HTR-8/SVneo (cell line): Measurements from ENCODE around the gene CLASP1.
"Not testable (repeated sequence)": the region's sequence is repeated elsewhere in the genome, so short reads cannot be mapped to it uniquely, and the experiment has no call there.

Experiments used
- DNase-seq: peaks from one replicate; pipeline ENCODE4 v3.0.0; 2011; ENCODE audit warnings: low spot score, mixed read lengths; ENCODE audit not compliant: insufficient read length
- FAIRE-seq: peaks from 2 replicates; lab custom pipeline; 2011; peaks lifted over from hg19 to GRCh38; lab: Jason Lieb, UNC

The CLASP1 gene

DNA sequence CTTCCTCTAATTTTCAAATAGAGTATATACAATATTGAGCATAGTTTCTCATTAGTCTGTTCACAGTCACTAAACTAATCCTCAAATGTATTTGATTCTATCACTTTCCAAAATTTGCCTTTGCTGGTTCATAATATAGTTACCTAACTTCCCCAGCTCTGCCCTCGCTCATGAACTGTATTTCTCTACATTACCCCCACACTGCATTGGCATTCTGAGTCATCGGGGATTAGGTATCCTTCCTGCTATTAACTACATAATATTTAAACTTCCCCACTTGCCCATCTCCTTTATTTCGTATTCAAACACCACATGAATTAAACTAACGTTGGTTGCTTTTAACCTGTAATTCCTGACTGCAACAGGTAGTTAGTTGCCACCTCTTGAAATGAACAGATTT lies 14.8 kb upstream of the CLASP1 start:
- no peak for FAIRE-seq

DNA sequence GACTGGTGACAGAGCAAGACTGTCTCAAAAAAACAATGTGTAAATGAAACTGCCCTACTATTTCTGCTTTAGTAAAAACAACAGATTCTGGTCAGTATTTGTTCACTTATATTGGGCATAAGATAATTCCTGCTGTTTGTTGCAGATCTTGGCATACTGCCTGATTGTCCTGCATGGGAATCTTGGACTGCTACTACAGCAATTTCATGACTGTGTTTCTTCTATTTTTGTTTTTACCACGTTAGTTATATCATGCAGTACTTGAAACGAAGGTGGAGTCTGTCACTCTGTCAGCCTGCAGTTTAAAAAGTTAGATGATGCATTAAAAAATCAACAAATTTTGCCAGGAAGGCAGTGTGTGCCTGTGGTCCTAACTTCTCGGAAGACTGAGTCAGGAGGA lies 14.2 kb upstream of the CLASP1 start:
- FAIRE-seq (no peak), DNase-seq (no peak)

More for the DNA sequence above, 14.8 kb upstream of the CLASP1 start:
- no peak for DNase-seq

DNA sequence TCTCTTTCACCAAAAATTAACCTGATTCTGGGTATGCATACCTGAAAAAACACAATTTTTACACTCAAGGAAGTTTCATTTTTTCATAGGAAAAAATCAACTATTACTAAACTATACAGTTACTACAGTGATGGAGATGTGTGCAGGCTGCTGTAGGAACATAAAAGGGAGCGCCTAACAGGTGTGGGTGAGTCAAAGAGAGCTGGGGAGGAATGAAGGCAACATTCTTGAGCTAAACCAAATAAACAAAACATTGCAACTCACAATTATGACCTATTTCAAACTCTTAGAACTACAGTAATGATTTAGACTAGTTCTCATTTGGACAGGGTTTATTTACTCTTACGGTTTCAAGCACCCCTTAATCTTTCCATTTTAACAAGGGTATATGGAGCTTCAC lies 13.4 kb upstream of the CLASP1 start:
- DNase-seq (no peak), FAIRE-seq (no peak)

DNA sequence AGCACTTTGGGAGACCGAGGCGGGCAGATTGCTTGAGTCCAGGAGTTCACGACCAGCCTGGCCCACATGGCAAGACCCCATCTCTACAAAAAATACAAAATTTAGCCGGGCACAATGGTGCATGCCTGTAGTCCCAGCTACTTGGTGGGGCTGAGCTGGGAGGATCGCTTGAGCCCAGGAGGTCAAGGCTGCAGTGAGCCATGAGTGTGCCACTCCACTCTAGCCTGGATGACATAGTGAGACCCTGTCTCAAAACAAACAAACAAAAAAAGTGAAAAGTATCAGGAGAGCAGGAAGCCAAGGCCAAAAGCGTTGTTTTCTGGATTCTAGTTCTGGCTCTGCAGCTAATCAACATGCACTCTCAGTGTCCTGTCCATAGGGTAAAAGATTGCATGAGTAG lies 10.7 kb upstream of the CLASP1 start:
- DNase-seq, result no peak
- FAIRE-seq, result no peak

DNA sequence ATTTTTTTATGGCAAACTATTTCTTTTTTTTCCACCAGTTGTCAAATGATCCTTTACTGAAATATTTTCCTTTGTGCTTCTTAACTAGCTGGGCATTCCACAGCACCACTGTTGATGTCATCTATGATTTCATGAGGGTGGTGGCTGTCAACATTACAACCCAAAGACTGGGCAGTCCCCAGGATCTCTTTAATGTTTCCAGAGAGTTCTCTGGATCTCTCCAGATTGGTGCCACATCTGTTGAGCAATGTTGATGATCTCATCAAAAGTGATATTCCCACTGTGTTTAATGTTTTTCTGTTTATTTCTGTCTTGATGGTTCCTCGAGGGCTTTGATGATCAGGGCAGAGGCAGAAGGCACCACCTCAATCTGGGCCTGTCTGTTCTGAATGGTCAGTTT lies 9.1 kb upstream of the CLASP1 start:
- not testable (repeated sequence) for FAIRE-seq, DNase-seq

DNA sequence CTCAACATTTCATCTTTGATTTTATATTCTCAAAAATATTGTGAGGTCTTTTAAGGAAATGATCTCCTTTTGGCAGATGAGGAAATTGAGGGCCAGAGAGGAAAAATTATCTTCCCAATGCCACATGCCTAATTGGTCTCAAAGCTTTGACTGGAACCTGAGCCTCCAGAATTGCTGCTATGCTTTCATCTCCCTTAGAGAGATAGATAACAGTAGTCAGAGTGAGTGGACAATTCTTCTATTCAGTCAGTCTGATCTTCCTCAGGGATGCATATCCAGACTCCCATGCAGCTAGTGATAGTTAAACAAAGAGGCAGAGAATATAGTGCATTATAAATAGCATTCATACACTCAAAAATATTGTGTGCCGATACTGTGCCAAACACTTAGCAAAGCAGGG lies 3.8 kb upstream of the CLASP1 start:
- no peak for DNase-seq
- no peak for FAIRE-seq

DNA sequence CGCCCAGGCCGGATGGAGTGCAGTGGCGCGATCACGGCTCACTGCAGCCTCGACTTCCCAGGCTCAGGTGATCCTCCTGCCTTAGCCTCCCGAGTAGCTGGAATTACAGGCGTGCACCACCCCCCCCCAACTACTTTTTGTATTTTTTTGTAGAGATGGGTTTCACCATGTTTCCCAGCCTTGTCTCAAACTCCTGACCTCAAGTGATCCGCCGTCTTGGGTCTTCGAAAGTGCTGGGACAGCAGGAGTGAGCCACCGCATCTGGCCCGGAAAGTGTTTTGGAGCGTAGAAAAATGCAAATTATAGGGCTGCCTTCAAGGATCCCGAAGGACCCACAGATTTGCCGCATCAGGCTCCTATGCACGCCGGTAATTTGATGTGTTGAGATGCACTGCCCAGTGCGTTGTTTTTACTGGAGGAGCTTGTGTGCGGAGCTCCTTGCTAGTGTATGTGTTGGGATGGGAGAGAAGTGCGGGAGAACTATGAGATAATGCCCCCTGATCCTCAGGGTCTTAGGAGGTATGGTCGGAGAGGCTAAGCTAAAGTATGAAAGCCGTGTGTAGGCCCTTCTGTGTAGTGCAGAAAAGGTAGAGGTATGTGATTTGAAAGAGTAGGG lies 1.2 kb upstream of the CLASP1 start:
- DNase-seq, result no peak
- no peak for FAIRE-seq

DNA sequence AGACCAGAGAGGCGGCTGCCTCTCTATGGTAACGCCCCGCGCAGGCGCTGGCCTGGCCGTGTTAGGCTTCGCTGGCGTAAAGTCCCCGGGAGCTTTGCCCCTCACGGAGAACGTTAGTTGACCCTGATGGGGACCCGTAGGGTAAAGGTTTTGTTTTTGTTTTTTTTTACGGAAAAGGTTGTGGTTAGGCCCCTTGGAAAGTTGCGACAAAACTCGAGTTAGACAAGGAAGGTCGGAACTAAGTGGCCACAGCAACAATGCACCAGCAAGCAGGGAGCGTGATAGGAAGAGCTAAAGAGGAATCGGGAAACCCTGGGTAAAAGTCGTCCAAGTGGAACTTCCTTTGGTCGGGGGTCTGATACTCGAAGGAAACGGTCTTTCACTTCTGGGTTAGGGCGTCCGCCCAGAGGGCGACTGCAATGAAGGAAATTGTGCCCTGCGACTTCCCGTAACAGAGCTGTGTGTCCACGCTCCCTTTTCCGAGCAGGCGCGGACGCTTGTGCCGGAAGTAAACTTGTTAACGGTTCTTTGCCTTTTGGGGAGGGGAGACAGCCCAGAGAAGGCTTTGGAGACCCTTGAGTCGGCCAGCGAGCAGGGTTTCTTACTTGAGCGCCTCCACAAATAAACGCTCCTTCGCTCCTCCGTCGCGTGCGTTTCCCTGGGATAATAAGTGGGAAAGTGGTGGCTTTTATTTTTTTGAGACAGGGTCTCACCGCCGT lies 493 bp upstream of the CLASP1 start:
- FAIRE-seq, result no peak
- DNase-seq, result peak; percentile 81

DNA sequence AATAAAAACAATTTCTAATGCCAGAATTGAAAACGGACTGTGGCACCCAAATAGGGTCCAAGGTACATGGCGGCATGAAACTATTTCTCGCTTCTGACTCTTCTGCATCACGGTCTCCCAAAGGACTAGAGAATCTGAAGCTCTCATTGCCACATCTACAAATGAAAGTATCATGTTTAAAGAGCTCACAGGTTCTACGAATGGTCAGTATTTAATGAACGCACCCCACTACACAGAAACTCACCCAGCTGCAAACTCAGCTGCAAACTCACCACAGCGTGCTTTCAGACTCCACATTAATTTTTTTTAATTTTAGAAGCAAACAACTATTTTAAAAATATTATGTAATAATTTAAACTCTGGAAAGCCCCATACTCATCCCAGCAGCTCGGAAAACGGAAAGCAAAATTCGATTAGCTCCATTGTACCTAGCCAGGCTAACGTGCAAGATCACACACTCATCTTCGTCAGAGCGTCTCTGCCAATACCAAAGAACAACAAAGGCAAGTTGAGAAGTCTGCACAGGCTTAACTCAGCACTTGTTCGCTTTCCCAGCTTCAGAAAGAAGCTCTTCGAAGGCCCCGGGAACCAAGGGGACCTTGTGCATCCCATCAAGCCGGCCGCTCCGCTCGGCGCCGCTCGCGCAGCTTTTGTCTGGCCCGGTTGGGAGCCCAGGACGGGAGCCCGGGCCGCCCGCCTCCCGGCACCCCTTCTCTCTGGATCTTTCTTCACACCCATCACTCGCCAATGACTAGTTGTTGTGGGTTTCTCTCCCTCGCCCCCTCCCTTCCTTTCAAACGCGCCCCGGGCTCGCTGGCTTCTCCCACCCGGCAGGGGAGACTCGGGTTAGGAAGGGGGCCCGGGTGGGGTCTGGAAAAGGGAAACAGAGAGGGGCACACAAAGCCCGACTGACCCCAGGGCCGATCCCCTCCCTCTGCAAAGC lies 785 bp downstream of the CLASP1 start:
- FAIRE-seq, result no peak
- peak; percentile 23 for DNase-seq

DNA sequence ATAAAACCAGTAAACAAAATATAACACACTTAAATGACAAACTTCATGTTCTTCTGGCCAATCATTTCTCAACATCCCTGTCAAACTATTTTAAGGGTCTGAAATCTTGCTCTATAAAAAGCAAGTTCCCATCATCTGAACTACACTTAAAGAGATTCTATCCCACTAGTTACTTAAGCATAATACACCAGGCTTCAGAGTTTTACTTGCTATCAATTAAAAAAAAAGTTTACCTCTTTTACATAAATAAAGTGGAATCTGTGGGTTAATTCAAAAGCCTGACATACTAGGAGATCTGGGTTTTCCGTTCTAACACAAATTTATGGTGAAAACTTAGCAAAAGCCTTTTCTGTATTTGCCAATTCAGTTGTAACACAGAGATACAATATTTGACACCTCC lies 1.9 kb downstream of the CLASP1 start:
- no peak for DNase-seq
- no peak for FAIRE-seq

DNA sequence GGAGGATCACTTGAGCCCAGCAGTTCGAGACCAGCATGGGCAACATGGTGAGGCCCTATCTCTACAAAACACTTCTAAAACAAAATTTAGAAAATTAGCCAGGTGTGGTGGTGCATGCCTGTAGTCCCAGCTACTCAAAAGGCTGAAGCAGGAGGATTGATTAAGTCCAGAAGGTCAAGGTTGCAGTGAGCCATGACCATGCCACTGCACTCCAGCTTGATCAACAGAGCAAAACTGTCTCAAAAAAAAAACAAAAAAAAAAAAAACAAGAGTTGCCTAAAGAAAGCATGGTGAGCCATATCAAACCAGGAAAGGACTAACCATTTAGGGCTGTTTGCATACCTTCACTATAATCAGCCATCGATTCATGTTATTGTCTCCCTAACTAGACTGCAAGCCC lies 4.5 kb downstream of the CLASP1 start:
- no peak for FAIRE-seq
- no peak for DNase-seq

DNA sequence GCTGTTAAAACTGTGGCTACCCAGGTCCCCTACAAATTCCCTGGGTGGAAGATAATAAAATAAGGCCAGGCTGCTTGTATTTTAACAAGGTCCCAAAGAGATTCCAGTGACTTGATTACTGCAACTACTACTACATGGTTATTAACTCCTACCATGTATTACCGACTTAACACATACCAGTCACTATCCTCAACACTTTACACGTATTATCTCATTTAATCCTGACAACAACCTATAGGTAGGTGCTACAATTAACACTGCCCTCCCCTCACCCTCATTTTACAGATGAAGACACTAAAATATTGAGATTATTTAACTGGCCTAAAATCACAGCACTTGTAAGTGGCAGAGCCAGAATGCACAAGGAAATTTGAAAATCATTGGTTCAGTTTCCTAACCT lies 5.4 kb downstream of the CLASP1 start:
- no peak for FAIRE-seq
- no peak for DNase-seq

DNA sequence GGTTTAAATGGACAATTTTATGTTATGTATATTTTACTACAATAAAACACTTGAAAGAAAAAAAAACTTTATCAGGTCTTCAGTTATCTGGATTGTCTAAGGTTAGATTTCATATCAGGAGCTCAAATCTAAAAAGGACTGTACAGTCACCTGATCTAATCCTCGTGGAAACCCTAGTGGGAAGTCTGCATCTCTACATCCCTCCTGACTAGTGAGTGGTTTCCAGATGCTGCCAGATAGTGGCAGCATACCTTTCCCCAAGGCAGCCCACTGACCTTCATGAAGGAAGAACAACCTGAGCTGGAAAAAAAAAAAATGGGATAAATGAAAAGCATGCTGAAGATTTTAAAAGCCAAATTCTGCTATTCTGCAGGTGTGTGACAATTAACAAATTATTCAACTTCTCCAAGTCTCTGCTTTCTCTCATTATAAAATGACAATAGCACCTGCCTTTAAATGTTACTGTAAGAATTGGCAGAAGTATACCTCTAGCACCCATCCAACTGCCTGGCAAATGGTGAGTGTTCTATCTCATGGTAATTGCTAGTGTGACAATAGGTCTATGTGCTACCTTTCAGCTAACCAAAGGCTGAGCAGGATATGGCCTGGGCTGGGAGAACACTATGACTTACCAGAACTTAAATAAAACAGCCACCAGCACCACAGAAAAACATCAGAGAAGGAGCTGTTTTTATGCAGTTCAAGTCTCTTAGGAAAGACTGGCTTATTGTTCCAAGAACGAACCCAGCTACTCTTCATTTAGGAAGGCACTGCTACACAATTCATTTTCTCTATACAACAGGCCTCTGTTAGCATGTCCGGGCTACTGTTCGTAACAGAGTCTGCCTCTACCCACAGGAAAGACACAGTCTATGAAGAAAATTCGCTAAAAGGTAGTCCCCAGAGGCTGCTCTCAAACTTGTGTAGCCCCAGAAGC lies 8.6 kb downstream of the CLASP1 start:
- DNase-seq, result no peak
- FAIRE-seq, result no peak

DNA sequence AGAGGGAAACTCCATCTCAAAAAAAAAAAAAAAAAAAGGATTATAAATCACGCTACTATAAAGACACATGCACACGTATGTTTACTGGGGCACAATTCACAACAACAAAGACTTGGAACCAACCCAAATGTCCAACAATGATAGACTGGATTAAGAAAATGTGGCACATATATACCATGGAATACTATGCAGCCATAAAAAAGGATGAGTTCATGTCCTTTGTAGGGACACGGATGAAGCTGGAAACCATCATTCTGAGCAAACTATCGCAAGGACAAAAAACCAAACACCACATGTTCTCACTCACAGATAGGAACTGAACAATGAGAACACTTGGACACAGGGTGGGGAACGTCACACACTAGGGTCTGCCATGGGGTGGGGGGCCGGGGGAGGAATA lies 9.4 kb downstream of the CLASP1 start:
- not testable (repeated sequence) for DNase-seq, FAIRE-seq

DNA sequence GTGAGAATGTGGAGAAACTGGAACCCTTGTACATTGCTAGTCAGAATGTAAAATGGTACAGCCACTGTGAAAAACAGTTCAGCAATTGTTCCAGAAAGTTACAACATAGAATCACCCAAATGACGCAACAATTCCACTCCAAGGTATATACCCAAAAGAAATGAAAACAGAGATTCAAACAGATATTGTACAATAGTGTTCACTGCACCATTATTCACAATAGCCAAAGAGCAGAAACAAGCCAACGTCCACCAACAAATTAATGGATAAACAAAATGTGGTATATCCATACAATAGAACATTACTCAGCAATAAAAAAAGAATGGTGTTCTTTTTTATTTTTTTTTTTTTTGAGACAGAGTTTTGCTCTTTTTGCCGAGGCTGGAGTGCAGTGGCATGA lies 10.9 kb downstream of the CLASP1 start:
- FAIRE-seq (no peak), DNase-seq (no peak)

DNA sequence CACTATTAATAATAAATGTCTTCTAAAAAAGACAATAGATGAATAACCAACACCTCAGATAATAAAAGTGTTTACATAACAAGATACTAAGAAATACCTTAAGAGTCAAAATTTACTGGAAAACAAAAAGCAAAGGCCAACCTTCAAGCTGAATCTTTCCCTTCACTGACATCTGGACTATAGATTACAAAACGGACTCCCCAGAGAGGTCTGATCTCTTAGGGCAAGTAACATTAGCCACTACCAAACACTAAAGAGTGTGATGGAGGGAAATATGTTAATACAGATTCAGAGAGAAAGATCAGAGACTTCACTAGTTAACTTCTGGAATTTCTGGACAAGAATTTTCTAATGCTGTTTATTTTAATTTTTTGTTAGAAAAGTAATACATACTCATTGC lies 13.9 kb downstream of the CLASP1 start:
- FAIRE-seq, result no peak
- no peak for DNase-seq

DNA sequence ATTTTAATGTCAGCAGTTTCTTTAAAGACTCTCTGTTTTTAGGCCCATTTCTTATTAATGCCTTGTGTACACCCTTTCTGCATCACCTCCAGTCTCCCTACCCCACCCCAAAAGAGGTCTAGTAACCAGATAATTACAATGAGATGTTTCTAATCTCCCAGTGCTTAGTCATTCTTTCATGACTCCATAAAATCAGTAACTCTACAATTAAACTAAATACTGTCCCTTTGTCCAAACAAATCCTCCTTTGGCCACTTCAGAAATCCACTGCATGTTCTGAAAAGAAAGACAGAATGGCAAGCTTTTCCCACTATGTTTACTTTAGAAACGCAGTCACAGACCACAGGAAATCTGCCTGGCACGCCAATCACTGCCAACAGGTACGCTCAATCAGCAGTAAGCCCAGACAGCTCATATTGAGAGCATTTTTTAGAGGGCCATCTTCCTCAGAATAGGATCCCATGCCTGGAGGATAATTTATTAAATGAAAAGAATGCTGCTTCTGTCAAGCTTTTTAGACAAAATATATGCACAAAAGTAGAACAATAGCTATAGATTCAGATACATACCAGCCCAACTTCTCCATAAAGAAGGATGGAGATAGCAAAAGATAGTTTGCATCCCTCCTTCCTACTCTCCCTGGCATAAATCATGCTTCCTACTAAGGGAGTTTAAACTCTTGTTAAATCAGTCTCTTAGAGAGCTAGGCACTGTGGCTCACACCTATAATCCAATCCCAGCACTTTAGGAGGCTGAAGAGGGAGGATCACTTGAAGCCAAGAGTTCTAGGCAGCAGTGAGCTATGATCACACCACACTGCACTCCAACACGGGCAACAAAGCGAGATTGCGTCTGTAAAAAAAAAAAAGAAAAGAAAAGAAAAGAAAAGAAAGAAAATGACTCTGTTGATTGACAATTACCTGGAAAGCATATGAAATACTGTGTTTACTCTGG lies 14.6 kb downstream of the CLASP1 start:
- no peak for FAIRE-seq
- peak; percentile 29 for DNase-seq

DNA sequence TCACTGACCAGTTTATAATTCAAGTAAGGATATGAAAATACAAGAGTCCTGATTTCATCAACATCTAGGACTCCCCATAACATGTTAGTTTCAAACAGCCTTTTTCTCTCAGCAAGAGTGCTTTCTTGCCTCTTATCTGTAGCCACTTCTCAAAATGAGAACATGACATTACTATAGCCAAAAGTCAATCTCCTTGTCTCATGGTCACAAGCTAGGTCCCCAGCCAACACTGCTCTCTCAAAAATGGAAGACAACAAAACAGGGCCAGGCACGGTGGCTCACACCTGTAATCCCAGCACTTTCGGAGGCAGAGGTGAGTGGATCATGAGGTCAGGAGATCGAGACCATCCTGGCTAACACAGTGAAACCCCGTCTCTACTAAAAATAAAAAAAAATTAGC lies 15.8 kb downstream of the CLASP1 start:
- FAIRE-seq (no peak), DNase-seq (no peak)

DNA sequence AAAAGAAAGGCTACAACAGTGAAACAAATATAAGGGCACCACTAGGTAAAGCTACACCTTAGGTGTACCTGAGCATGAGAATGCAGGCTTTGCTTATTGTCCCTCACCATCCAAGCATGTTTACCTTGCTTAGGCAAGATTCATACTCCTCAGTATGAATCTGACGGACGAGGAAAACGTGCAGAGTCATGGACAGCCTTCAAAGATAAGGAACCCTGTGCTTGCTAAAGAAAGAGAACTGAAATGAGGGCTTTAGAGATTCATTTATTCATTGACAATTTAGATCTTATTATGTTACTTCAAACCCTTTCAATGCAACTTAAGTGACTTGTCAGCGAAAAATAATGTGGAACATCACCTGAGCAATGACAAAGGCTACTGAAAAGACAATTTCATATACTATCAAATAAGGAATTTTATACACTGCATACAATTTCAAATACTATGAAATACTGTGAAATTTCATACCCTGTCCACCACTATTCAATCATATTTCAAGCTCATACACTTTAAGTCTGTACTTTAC lies 21.7 kb downstream of the CLASP1 start:
- FAIRE-seq (no peak), DNase-seq (no peak)
